ENCODE measurements around the gene TMEM108. TPM values are rescaled to one million over a fixed set of nuclear protein-coding genes. Genes with fewer than 3 reads are reported as not detected.

TMEM108 gene
- total RNA-seq, 1 donor from 2014 or later = 15.4 TPM

DNA sequence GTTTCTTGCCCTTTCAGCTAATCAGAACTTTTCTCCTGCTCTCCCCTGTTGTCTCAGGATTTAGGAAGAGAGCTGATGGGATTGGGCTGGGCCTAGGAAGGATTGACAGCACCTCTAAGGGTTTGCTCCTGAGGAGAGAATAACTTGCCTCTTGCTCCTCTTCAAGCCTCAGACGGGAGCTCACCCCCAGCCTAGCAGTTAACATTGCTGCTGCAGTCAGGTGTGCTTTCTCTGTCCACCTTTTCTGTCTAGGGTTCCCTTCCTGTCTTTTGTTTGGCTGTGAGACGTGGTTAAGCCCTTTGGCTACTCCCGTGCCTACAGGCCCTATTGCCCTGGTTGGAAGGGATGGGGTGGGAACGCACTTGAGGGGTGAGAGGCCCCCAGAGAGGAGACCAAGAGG is 20.1 kb downstream of the TMEM108 start:
- H3K27ac ChIP-seq = no peak overlapping the region
- DNase-seq (no peak), ATAC-seq (no peak)
- no peaks in the 10 kb centered on the region for H3K4me1 ChIP-seq
- H3K36me3 ChIP-seq = no peaks in the 10 kb centered on the region
- H3K4me3 ChIP-seq = no peak overlapping the region
- no peaks in the 10 kb centered on the region for H3K9me3 ChIP-seq
- intact Hi-C loops (cut with DNase I) = no loop called here
- no peaks in the 10 kb centered on the region for H3K27me3 ChIP-seq
- TF ChIP-seq, protein P1, sequence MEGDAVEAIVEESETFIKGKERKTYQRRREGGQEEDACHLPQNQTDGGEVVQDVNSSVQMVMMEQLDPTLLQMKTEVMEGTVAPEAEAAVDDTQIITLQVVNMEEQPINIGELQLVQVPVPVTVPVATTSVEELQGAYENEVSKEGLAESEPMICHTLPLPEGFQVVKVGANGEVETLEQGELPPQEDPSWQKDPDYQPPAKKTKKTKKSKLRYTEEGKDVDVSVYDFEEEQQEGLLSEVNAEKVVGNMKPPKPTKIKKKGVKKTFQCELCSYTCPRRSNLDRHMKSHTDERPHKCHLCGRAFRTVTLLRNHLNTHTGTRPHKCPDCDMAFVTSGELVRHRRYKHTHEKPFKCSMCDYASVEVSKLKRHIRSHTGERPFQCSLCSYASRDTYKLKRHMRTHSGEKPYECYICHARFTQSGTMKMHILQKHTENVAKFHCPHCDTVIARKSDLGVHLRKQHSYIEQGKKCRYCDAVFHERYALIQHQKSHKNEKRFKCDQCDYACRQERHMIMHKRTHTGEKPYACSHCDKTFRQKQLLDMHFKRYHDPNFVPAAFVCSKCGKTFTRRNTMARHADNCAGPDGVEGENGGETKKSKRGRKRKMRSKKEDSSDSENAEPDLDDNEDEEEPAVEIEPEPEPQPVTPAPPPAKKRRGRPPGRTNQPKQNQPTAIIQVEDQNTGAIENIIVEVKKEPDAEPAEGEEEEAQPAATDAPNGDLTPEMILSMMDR (IDR thresholded peaks at IDR 0.05) = no peak

DNA sequence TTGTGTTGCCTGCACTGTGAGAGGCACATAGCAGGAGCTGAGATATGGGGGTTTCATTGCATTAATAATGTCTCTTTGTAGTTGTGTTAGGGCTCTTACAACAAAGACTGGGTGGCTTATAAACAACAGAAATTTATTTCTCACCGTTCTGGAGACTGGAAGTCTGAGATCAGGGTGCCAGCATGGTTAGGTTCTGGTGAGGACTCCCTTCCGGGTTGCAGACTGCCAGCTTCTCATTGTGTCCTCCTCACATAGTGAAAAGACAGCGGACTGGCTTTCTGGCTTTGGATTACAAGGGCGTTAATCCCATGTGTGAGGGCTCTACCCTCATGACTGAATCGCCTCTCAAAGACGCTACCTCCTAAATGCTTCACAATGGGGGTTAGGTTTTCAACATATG is 20.6 kb downstream of the TMEM108 start:
- H3K27ac ChIP-seq = no peak overlapping the region
- H3K27me3 ChIP-seq = no peaks in the 10 kb centered on the region
- ATAC-seq (no peak), DNase-seq (no peak)
- no peaks in the 10 kb centered on the region for H3K4me1 ChIP-seq
- no peaks in the 10 kb centered on the region for H3K36me3 ChIP-seq
- H3K9me3 ChIP-seq = no peaks in the 10 kb centered on the region
- H3K4me3 ChIP-seq = no peak overlapping the region
- intact Hi-C loops (cut with DNase I) = no loop called here
- TF ChIP-seq, protein P1 (IDR thresholded peaks at IDR 0.05) = no peak

DNA sequence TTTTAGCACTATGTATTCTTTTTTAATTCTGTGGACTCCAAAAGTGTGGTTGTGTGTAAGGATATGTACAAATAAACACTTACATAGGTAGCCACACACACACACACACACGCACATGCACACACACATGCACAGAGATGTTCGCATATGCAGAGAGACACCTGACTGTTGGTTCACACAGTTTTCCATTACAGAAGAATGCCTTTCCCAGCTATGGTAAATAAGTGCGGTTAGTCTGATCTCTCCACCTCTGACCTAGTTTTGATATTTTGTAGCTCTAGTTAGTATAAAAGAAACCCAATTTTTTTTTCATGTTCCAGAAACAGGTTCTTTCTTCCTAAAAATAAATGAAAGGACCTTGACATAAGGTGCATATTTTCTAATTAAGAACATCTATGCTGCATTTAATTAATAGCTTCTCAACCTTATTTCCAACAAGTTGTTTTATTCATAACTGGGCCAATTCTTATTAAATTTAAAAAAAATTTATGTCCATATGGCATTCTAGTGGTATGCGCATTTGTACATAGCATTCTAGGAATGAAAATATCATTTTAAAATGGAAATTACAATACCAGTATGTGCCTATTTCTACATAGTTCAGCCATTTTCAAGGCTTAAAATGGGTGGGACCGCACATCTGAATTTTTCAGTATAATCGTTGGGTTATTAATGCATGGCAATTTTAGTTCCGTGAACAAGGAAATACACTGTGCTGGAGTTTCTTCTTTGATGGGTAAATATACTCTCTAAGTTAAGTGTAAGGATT is 27.2 kb downstream of the TMEM108 start:
- no peaks in the 10 kb centered on the region for H3K36me3 ChIP-seq
- intact Hi-C loops (cut with DNase I) = no loop called here
- no peaks in the 10 kb centered on the region for H3K9me3 ChIP-seq
- no peak overlapping the region for H3K4me3 ChIP-seq
- H3K27me3 ChIP-seq = no peaks in the 10 kb centered on the region
- no peak for ATAC-seq
- TF ChIP-seq, protein P1 (IDR thresholded peaks at IDR 0.05) = no peak
- H3K27ac ChIP-seq = no peak overlapping the region
- DNase-seq = no peak
- H3K4me1 ChIP-seq = no peaks in the 10 kb centered on the region

DNA sequence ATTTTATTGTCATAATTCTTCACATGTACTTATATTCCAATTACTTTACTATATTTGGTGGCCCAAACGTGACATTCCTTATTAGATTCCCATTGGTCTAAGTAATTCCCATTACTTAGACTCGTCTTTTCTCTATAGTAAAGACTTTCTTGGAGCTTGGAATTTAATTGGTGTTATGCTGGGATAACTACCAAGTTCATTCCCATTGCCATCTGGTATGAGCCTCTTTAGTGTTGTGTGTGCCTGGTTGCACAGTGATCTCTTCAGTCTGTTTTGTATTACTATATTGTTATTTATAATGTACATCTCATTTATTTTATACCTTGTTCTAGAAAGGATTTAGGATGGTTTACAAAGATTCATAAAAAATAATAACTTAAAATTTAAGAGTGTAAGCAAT is 27.8 kb downstream of the TMEM108 start:
- ATAC-seq (no peak), DNase-seq (no peak)
- TF ChIP-seq, protein P1 (IDR thresholded peaks at IDR 0.05) = no peak
- Histone ChIP-seq H3K27me3 (no peaks in the 10 kb centered on the region), H3K36me3 (no peaks in the 10 kb centered on the region), H3K27ac (no peak overlapping the region), H3K4me3 (no peak overlapping the region), H3K4me1 (no peaks in the 10 kb centered on the region), H3K9me3 (no peaks in the 10 kb centered on the region)
- intact Hi-C loops (cut with DNase I) = no loop called here

DNA sequence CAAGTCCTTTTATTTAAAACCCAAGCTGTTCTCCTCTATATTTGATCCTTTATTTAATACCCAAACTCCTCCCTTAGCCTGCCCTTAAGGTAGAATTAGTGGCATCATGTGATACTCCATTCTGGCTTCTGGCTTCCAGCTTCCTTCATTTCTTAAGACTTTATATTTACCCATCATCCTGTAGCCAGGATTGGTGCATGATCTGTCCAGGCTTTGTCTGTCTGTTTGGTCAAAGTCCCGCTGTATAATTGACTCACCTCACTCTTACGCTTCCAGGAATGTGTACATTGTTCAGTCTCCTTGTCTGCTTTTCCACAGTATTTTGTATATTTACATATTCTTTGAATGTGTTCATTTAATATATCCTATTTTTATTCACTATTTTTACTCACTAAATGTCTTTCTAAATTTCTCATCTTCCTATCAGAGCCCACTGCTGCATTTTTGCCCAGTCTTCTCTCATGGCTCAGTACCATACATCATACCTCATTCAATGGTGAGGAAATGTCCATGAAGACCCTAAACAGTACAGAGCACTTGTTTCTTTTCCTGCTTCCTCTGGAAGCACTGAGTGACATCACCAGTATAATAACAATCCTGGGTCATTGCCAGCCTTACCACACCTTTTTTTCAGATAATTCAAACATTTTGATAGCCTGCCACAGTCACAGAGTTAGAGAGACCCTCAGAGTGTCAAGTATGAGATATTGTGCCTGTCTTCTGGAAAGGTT is 31.5 kb downstream of the TMEM108 start:
- DNase-seq = no peak
- no peak overlapping the region for H3K4me3 ChIP-seq
- H3K9me3 ChIP-seq = no peaks in the 10 kb centered on the region
- no peaks in the 10 kb centered on the region for H3K27me3 ChIP-seq
- no peaks in the 10 kb centered on the region for H3K4me1 ChIP-seq
- no peaks in the 10 kb centered on the region for H3K36me3 ChIP-seq
- TF ChIP-seq, protein P1 (IDR thresholded peaks at IDR 0.05) = no peak
- no peak for ATAC-seq
- H3K27ac ChIP-seq = no peak overlapping the region
- intact Hi-C loops (cut with DNase I) = no loop called here
